ENCODE data around the gene MBNL2. TPM values are rescaled to one million over a fixed set of nuclear protein-coding genes. Genes with fewer than 3 reads are reported as not detected.

MBNL2 gene
- total RNA-seq, 1 experiment from 2014 or later: 0.85 TPM

DNA sequence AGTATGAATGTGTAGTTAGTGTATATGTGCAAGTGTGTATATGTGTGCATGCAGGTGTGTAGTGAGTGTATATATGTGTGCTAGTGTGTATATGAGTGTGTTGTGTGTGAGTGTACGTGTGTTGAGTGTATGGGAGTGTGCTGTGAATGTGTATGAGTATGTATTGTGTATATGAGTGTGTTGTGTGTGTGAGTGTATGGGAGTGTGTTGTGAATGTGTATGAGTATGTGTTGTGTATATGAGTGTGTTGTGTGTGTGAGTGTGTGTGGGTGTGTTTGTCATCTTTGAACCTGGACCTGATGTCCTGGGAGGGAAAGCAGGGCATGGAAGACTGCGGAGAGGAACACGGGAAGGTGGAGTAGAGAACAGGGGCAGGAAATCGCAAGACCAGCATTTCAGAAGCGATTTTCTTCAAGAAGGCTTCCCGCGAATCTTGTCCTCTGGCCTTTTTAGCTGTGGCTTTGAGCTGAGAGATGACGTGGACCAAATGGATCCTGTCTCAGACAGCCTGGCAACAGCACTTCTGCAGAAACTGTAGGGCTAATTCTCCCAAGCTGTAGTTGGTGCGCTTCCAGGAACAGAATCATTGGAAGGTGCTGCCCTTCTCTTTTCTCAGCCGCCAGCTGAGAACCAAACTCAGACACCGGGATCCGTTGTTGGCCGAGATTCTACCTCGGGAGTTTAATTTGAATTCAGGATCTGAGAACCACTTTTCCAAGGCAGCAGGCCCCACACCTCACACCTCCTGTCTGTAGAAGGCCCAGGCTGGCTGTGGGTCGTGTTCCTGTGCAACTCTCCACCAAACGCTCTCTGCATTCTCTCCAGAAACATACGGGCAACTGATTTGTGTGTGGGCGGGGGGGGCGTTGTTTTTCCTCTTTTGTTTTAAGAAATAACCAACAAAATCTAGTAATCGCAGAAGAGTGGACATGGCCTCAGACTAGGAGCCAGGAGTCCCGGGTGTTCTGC lies 117.2 kb downstream of the MBNL2 start:
- ATAC-seq: no peak
- H3K4me3 Mint-ChIP-seq: no peak overlapping the region
- no peaks in the 10 kb centered on the region for H3K36me3 Mint-ChIP-seq
- no peaks in the 10 kb centered on the region for H3K27me3 Mint-ChIP-seq (ENCODE audit: low read depth)
- no peak for DNase-seq (ENCODE audit: low spot score)
- POLR2A ChIA-PET: no interaction called here
- CTCF ChIA-PET: no interaction called here
- no peaks in the 10 kb centered on the region for H3K9me3 Mint-ChIP-seq
- H3K4me1 Mint-ChIP-seq: 0 out of 2 replicates have a peak, but pooled peaks cover 4% of the 10 kb centered on the region
- H3K27ac Mint-ChIP-seq: no peak overlapping the region
- TF ChIP-seq ZNF396 (CRISPR knock-in tag; IDR thresholded peaks at IDR 0.05; ENCODE audit: borderline replicate concordance) (no peak), TCF7 (CRISPR knock-in tag; IDR thresholded peaks at IDR 0.05; ENCODE audit: low read depth) (no peak), ELF4 (CRISPR knock-in tag; IDR thresholded peaks at IDR 0.05; ENCODE audit: low read depth) (no peak), ZNF425 (CRISPR knock-in tag; conservative IDR thresholded peaks at IDR 0.05) (no peak), RELA (CRISPR knock-in tag; IDR thresholded peaks at IDR 0.05; ENCODE audit: borderline replicate concordance) (no peak), NR2C2 (CRISPR knock-in tag; IDR thresholded peaks at IDR 0.05) (no peak), ATF6 (CRISPR knock-in tag; IDR thresholded peaks at IDR 0.05) (no peak), MXD4 (CRISPR knock-in tag; IDR thresholded peaks at IDR 0.05; ENCODE audit: borderline replicate concordance) (no peak)
- TF ChIP-seq, protein P1, sequence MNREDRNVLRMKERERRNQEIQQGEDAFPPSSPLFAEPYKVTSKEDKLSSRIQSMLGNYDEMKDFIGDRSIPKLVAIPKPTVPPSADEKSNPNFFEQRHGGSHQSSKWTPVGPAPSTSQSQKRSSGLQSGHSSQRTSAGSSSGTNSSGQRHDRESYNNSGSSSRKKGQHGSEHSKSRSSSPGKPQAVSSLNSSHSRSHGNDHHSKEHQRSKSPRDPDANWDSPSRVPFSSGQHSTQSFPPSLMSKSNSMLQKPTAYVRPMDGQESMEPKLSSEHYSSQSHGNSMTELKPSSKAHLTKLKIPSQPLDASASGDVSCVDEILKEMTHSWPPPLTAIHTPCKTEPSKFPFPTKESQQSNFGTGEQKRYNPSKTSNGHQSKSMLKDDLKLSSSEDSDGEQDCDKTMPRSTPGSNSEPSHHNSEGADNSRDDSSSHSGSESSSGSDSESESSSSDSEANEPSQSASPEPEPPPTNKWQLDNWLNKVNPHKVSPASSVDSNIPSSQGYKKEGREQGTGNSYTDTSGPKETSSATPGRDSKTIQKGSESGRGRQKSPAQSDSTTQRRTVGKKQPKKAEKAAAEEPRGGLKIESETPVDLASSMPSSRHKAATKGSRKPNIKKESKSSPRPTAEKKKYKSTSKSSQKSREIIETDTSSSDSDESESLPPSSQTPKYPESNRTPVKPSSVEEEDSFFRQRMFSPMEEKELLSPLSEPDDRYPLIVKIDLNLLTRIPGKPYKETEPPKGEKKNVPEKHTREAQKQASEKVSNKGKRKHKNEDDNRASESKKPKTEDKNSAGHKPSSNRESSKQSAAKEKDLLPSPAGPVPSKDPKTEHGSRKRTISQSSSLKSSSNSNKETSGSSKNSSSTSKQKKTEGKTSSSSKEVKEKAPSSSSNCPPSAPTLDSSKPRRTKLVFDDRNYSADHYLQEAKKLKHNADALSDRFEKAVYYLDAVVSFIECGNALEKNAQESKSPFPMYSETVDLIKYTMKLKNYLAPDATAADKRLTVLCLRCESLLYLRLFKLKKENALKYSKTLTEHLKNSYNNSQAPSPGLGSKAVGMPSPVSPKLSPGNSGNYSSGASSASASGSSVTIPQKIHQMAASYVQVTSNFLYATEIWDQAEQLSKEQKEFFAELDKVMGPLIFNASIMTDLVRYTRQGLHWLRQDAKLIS (CRISPR knock-in tag; IDR thresholded peaks at IDR 0.05; ENCODE audit: borderline replicate concordance): no peak

- Mint-ChIP-seq H3K9me3 (no peaks in the 10 kb centered on the region), H3K4me1 (no peaks in the 10 kb centered on the region), H3K36me3 (no peaks in the 10 kb centered on the region), H3K4me3 (no peak overlapping the region), H3K27ac (no peak overlapping the region), H3K27me3 (ENCODE audit: low read depth) (no peaks in the 10 kb centered on the region)
- POLR2A ChIA-PET: no interaction called here
- TF ChIP-seq HMGA2 (CRISPR knock-in tag; IDR thresholded peaks at IDR 0.05) (no peak), FOXP4 (CRISPR knock-in tag; IDR thresholded peaks at IDR 0.05) (no peak), ZNF263 (CRISPR knock-in tag; IDR thresholded peaks at IDR 0.05; ENCODE audit: low read depth) (no peak), ZNF317 (CRISPR knock-in tag; IDR thresholded peaks at IDR 0.05; ENCODE audit: borderline replicate concordance, low read depth) (no peak), FOXJ3 (CRISPR knock-in tag; IDR thresholded peaks at IDR 0.05; ENCODE audit: borderline replicate concordance) (no peak), TP53 (CRISPR knock-in tag; IDR thresholded peaks at IDR 0.05) (no peak)
- TF ChIP-seq, protein P2, sequence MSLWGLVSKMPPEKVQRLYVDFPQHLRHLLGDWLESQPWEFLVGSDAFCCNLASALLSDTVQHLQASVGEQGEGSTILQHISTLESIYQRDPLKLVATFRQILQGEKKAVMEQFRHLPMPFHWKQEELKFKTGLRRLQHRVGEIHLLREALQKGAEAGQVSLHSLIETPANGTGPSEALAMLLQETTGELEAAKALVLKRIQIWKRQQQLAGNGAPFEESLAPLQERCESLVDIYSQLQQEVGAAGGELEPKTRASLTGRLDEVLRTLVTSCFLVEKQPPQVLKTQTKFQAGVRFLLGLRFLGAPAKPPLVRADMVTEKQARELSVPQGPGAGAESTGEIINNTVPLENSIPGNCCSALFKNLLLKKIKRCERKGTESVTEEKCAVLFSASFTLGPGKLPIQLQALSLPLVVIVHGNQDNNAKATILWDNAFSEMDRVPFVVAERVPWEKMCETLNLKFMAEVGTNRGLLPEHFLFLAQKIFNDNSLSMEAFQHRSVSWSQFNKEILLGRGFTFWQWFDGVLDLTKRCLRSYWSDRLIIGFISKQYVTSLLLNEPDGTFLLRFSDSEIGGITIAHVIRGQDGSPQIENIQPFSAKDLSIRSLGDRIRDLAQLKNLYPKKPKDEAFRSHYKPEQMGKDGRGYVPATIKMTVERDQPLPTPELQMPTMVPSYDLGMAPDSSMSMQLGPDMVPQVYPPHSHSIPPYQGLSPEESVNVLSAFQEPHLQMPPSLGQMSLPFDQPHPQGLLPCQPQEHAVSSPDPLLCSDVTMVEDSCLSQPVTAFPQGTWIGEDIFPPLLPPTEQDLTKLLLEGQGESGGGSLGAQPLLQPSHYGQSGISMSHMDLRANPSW (CRISPR knock-in tag; conservative IDR thresholded peaks at IDR 0.05; ENCODE audit: low read depth): no peak
- TF ChIP-seq, protein P3, sequence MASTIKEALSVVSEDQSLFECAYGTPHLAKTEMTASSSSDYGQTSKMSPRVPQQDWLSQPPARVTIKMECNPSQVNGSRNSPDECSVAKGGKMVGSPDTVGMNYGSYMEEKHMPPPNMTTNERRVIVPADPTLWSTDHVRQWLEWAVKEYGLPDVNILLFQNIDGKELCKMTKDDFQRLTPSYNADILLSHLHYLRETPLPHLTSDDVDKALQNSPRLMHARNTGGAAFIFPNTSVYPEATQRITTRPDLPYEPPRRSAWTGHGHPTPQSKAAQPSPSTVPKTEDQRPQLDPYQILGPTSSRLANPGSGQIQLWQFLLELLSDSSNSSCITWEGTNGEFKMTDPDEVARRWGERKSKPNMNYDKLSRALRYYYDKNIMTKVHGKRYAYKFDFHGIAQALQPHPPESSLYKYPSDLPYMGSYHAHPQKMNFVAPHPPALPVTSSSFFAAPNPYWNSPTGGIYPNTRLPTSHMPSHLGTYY (CRISPR knock-in tag; IDR thresholded peaks at IDR 0.05): no peak
- DNase-seq (ENCODE audit: low spot score) (no peak), ATAC-seq (no peak)
- CTCF ChIA-PET: no interaction called here
These were observed 118.0 kb downstream of the MBNL2 start for GRCh38 chr13:97339988-97340749.
